HepG2 (cell line): ENCODE measurements around the gene RORC. TPM values are rescaled to one million over a fixed set of nuclear protein-coding genes. Genes with fewer than 3 reads are reported as not detected.

Experiments used
- ASH2L ChIP-seq: fragments of 300-600, 200-600 bp; sonication (generic); IDR thresholded peaks from 2 replicates; pipeline ENCODE4 v1.7.0; 2017; ENCODE audit warnings: low read depth, mild to moderate bottlenecking, moderate library complexity, mixed read lengths, low read length; ENCODE audit not compliant: insufficient read length
- HMG20B ChIP-seq: conservative IDR thresholded peaks from 2 replicates; pipeline ENCODE4 v1.6.1; 2016; ENCODE audit warnings: missing genetic modification reagents, missing compliant biosample characterization
- HOXA9 ChIP-seq: sonication (generic); formaldehyde crosslinking; IDR thresholded peaks from 2 replicates; pipeline ENCODE4 v1.8.1; 2022; ENCODE audit warnings: missing genetic modification reagents, mild to moderate bottlenecking, moderate library complexity, borderline replicate concordance
- IRX3 ChIP-seq: sonication (generic); formaldehyde crosslinking; IDR thresholded peaks from 2 replicates; pipeline ENCODE4 v1.8.1; 2023; ENCODE audit warnings: mild to moderate bottlenecking, low read depth, missing genetic modification reagents, borderline replicate concordance
- RARG ChIP-seq: sonication (generic); formaldehyde crosslinking; IDR thresholded peaks from 2 replicates; pipeline ENCODE4 v1.4.0; 2020; ENCODE audit warnings: low read depth, mild to moderate bottlenecking, missing genetic modification reagents
- TBP ChIP-seq: sonication (generic); formaldehyde crosslinking; IDR thresholded peaks from 2 replicates; pipeline ENCODE4 v1.5.0; 2020; ENCODE audit warnings: missing genetic modification reagents
- ZC3H4 ChIP-seq: sonication (generic); formaldehyde crosslinking; IDR thresholded peaks from 2 replicates; pipeline ENCODE4 v1.4.0; 2020; ENCODE audit warnings: missing genetic modification reagents, borderline replicate concordance
- ZMYM2 ChIP-seq: sonication (generic); formaldehyde crosslinking; IDR thresholded peaks from 2 replicates; pipeline ENCODE4 v1.8.0; 2022; ENCODE audit warnings: mild to moderate bottlenecking, missing genetic modification reagents
- ZNF234 ChIP-seq: sonication (generic); formaldehyde crosslinking; conservative IDR thresholded peaks from 2 replicates; pipeline ENCODE4 v1.5.1; 2020; ENCODE audit warnings: mild to moderate bottlenecking, missing genetic modification reagents
- polyA plus RNA-seq, 8 experiments: library from polyadenylated mRNA; depleted of rRNA in 3 of 8; stranded (reverse) in 7 of 8; unstranded in 1 of 8; fragments of >200 nt; fragmentation: Illumina TruSeq in 4 of 8; extraction: Trizol in 4 of 8; gene quantifications; 2 replicates each; pipeline versions ENCODE4 v1.2.1 to v1.2.3, GENCODE V29; 2011 to 2016; ENCODE audit warnings: low read depth in 4 of 8, missing spikeins in 1 of 8, mixed read lengths in 1 of 8; ENCODE audit not compliant: insufficient read depth in 1 of 8
- total RNA-seq, 5 experiments: library from RNA; depleted of rRNA; stranded (reverse); fragments of >200 nt; fragmentation: Illumina TruSeq; extraction: Trizol; gene quantifications; 2 replicates each; pipeline ENCODE4 v1.2.3, GENCODE V29; 2016; ENCODE audit warnings: low read depth in 1 of 5
- TF ChIP-seq, protein P1 (sequence below): fragments of 450-650 bp; IDR thresholded peaks from 2 replicates; pipeline ENCODE4 v1.6.1; 2017
- TF ChIP-seq, protein P2 (sequence below): sonication (generic); formaldehyde crosslinking; IDR thresholded peaks from 2 replicates; pipeline ENCODE4 v1.8.0; 2022; ENCODE audit warnings: missing genetic modification reagents, mild to moderate bottlenecking, inconsistent platforms, borderline replicate concordance
- TF ChIP-seq, protein P3 (sequence below): fragments of 450-650 bp; IDR thresholded peaks from 2 replicates; pipeline ENCODE4 v1.6.1; 2016
- TF ChIP-seq, protein P4 (sequence below): sonication (generic); formaldehyde crosslinking; IDR thresholded peaks from 2 replicates; pipeline ENCODE4 v1.5.1; 2020; ENCODE audit warnings: mild to moderate bottlenecking, missing genetic modification reagents, borderline replicate concordance
- TF ChIP-seq, protein P5 (sequence below): sonication (generic); formaldehyde crosslinking; conservative IDR thresholded peaks from 2 replicates; pipeline ENCODE4 v1.4.0; 2020; ENCODE audit warnings: missing genetic modification reagents
- TF ChIP-seq, protein P6 (sequence below): sonication (generic); formaldehyde crosslinking; IDR thresholded peaks from 2 replicates; pipeline ENCODE4 v1.8.0; 2022; ENCODE audit warnings: missing genetic modification reagents, low read depth, mild to moderate bottlenecking, borderline replicate concordance

RORC gene
- total and polyA plus RNA-seq, 2 of the 13 experiments (the other 11 are each of a cell fraction or from before 2014, with no cell fraction given): 2.5 to 6.5 TPM

DNA sequence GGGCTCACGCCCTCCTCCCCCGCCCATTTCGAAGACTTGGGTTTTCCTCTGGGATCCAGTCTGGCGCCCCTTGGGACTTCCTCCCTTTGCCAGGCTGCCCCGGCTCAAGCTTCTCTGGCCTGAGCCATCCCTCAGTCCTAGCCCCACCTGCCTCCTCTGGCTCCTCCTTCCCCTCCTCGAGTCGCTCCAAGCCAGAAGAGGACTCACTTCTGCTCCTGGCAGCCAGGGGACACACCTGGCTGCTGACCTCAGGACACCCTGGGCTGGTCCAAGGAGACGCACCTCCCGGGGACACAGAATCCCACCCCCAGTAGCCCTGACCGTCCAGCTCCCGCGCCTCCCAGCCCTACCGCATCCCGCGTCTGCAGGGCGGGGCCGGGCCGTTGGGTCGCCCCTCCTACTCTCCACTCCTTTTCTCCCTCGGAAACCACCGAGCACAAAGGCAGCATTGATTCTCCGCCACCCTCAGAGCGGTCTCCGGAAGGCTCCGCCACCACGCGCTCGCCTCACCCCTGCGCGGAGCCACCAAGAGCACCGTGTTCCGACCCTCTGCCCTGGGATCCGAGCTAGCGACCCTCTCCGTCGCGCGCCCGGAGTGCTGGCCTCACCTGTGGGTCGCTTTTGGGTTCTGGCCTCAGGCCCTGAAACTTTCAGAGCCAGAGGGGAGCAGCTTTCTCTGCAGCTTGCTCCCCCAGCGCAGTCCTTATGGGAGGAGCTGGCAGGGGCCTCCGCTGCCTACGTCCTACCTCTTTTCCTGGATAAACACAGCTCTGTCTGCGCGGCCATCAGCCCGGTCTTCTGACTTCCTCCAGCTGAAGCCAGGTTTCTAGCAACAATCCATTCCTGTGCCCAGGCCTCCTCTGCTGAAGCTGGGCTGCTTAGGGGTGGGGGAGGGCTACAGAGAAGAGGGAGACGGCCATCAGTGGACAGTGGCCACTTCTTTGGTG is 8.1 kb upstream of the RORC start, which contains the start of gene C2CD4D (continued):
- TF ChIP-seq, protein P1, sequence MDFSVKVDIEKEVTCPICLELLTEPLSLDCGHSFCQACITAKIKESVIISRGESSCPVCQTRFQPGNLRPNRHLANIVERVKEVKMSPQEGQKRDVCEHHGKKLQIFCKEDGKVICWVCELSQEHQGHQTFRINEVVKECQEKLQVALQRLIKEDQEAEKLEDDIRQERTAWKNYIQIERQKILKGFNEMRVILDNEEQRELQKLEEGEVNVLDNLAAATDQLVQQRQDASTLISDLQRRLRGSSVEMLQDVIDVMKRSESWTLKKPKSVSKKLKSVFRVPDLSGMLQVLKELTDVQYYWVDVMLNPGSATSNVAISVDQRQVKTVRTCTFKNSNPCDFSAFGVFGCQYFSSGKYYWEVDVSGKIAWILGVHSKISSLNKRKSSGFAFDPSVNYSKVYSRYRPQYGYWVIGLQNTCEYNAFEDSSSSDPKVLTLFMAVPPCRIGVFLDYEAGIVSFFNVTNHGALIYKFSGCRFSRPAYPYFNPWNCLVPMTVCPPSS: no peak
- TF ChIP-seq ZMYM2 (CRISPR knock-in tag) (no peak), ZC3H4 (no peak), ZNF234 (CRISPR knock-in tag) (no peak), RARG (CRISPR knock-in tag) (no peak), ASH2L (no peak), HOXA9 (no peak), IRX3 (CRISPR knock-in tag) (no peak), TBP (CRISPR knock-in tag) (no peak), HMG20B (no peak)
- TF ChIP-seq, protein P2, sequence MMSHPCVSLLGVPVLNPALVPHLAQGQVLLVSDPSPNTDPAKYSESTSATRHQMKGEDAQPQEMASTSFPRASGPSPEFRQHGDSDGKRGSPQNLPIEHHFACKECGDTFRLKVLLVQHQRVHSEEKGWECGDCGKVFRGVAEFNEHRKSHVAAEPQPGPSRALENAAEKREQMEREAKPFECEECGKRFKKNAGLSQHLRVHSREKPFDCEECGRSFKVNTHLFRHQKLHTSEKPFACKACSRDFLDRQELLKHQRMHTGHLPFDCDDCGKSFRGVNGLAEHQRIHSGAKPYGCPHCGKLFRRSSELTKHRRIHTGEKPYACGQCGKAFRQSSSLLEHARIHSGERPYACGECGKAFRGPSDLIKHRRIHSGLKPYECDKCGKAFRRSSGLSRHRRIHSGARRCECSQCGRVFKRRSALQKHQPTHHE (CRISPR knock-in tag): no peak
- TF ChIP-seq, protein P3, sequence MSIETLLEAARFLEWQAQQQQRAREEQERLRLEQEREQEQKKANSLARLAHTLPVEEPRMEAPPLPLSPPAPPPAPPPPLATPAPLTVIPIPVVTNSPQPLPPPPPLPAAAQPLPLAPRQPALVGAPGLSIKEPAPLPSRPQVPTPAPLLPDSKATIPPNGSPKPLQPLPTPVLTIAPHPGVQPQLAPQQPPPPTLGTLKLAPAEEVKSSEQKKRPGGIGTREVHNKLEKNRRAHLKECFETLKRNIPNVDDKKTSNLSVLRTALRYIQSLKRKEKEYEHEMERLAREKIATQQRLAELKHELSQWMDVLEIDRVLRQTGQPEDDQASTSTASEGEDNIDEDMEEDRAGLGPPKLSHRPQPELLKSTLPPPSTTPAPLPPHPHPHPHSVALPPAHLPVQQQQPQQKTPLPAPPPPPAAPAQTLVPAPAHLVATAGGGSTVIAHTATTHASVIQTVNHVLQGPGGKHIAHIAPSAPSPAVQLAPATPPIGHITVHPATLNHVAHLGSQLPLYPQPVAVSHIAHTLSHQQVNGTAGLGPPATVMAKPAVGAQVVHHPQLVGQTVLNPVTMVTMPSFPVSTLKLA: no peak
- TF ChIP-seq, protein P4, sequence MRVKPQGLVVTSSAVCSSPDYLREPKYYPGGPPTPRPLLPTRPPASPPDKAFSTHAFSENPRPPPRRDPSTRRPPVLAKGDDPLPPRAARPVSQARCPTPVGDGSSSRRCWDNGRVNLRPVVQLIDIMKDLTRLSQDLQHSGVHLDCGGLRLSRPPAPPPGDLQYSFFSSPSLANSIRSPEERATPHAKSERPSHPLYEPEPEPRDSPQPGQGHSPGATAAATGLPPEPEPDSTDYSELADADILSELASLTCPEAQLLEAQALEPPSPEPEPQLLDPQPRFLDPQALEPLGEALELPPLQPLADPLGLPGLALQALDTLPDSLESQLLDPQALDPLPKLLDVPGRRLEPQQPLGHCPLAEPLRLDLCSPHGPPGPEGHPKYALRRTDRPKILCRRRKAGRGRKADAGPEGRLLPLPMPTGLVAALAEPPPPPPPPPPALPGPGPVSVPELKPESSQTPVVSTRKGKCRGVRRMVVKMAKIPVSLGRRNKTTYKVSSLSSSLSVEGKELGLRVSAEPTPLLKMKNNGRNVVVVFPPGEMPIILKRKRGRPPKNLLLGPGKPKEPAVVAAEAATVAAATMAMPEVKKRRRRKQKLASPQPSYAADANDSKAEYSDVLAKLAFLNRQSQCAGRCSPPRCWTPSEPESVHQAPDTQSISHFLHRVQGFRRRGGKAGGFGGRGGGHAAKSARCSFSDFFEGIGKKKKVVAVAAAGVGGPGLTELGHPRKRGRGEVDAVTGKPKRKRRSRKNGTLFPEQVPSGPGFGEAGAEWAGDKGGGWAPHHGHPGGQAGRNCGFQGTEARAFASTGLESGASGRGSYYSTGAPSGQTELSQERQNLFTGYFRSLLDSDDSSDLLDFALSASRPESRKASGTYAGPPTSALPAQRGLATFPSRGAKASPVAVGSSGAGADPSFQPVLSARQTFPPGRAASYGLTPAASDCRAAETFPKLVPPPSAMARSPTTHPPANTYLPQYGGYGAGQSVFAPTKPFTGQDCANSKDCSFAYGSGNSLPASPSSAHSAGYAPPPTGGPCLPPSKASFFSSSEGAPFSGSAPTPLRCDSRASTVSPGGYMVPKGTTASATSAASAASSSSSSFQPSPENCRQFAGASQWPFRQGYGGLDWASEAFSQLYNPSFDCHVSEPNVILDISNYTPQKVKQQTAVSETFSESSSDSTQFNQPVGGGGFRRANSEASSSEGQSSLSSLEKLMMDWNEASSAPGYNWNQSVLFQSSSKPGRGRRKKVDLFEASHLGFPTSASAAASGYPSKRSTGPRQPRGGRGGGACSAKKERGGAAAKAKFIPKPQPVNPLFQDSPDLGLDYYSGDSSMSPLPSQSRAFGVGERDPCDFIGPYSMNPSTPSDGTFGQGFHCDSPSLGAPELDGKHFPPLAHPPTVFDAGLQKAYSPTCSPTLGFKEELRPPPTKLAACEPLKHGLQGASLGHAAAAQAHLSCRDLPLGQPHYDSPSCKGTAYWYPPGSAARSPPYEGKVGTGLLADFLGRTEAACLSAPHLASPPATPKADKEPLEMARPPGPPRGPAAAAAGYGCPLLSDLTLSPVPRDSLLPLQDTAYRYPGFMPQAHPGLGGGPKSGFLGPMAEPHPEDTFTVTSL: 0 out of 2 replicates have a peak, but pooled peaks have one; percentile 10
- TF ChIP-seq, protein P5, sequence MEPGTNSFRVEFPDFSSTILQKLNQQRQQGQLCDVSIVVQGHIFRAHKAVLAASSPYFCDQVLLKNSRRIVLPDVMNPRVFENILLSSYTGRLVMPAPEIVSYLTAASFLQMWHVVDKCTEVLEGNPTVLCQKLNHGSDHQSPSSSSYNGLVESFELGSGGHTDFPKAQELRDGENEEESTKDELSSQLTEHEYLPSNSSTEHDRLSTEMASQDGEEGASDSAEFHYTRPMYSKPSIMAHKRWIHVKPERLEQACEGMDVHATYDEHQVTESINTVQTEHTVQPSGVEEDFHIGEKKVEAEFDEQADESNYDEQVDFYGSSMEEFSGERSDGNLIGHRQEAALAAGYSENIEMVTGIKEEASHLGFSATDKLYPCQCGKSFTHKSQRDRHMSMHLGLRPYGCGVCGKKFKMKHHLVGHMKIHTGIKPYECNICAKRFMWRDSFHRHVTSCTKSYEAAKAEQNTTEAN (CRISPR knock-in tag): no peak
- TF ChIP-seq, protein P6, sequence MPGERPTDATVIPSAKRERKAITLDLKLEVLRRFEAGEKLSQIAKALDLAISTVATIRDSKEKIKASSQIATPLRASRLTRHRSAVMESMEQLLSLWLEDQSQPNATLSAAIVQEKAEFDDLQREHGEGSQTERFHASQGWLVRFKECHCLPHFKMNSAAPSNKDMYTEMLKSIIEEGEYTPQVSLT (CRISPR knock-in tag): no peak
